GM23338 (cell line): Measurements from ENCODE around the gene PLPPR3. TPM values are rescaled to one million over a fixed set of nuclear protein-coding genes. Genes with fewer than 3 reads are reported as not detected.
A peak's percentile ranks its signal among the peaks of the same experiment; 100 is the strongest.

Experiments
- ATAC-seq: fragments of 200-7000 bp; cut with Tn5 transposase; 3 replicates; pipeline ENCODE4 v1.9.1; 2020
- DNase-seq: peaks from one replicate; pipeline ENCODE4 v3.0.0-alpha.2; 2015; ENCODE audit warnings: low spot score
- H2AFZ ChIP-seq: fragments of 200-600 bp; sonication (generic); 2 replicates; pipeline ENCODE4 v1.8.0; 2016; ENCODE audit warnings: antibody characterized with exemption, mild to moderate bottlenecking, moderate library complexity
- H3F3A ChIP-seq: fragments of 200-600 bp; sonication (generic); replicated peaks from 2 replicates; pipeline ENCODE4 v1.8.0; 2017; ENCODE audit warnings: antibody characterized with exemption, mixed run types, low read depth
- H3K27ac ChIP-seq: fragments of 200-600 bp; sonication (generic); 2 replicates; pipeline ENCODE4 v1.6.1; 2016; ENCODE audit warnings: low read depth
- H3K27me3 ChIP-seq: fragments of 200-600 bp; sonication (generic); 2 replicates; pipeline ENCODE4 v1.8.0; 2016; ENCODE audit warnings: mild to moderate bottlenecking, mixed run types, moderate library complexity; ENCODE audit not compliant: insufficient read depth
- H3K36me3 ChIP-seq: fragments of 200-600 bp; sonication (generic); 2 replicates; pipeline ENCODE4 v1.8.0; 2016; ENCODE audit warnings: mild to moderate bottlenecking; ENCODE audit not compliant: insufficient read depth
- H3K4me1 ChIP-seq: fragments of 200-600 bp; sonication (generic); 2 replicates; pipeline ENCODE4 v1.8.0; 2016; ENCODE audit warnings: mild to moderate bottlenecking, moderate library complexity; ENCODE audit not compliant: insufficient read depth
- H3K4me2 ChIP-seq: fragments of 200-600 bp; sonication (generic); 2 replicates; pipeline ENCODE4 v1.7.1; 2017; ENCODE audit warnings: mixed run types
- H3K4me3 ChIP-seq: fragments of 200-600 bp; sonication (generic); 2 replicates; pipeline ENCODE4 v1.6.1; 2016; ENCODE audit warnings: mixed run types
- H3K79me2 ChIP-seq: fragments of 200-600 bp; sonication (generic); replicated peaks from 2 replicates; pipeline ENCODE4 v1.8.0; 2017; ENCODE audit warnings: mild to moderate bottlenecking; ENCODE audit not compliant: insufficient read depth
- H3K9me2 ChIP-seq: fragments of 200-600 bp; sonication (generic); 2 replicates; pipeline ENCODE4 v1.8.0; 2017; ENCODE audit not compliant: insufficient read depth
- H4K20me1 ChIP-seq: fragments of 200-600 bp; sonication (generic); replicated peaks from 2 replicates; pipeline ENCODE4 v1.8.0; 2017; ENCODE audit warnings: mild to moderate bottlenecking; ENCODE audit not compliant: insufficient read depth
- H3K27ac Mint-ChIP-seq: 2 replicates; pipeline ENCODE4 v1.8.0; 2020; ENCODE audit warnings: inconsistent platforms, mild to moderate bottlenecking, moderate library complexity, mixed read lengths
- H3K27me3 Mint-ChIP-seq: 3 replicates; pipeline ENCODE4 v1.8.0; 2022; ENCODE audit warnings: low read depth, mild to moderate bottlenecking, moderate library complexity, mixed read lengths, inconsistent platforms; ENCODE audit not compliant: insufficient read depth, poor library complexity
- H3K36me3 Mint-ChIP-seq: 3 replicates; pipeline ENCODE4 v1.8.0; 2021; ENCODE audit warnings: low read depth, mild to moderate bottlenecking, inconsistent platforms, moderate library complexity, mixed read lengths
- H3K4me1 Mint-ChIP-seq: 3 replicates; pipeline ENCODE4 v1.8.0; 2020; ENCODE audit warnings: mild to moderate bottlenecking, inconsistent platforms, mixed read lengths
- H3K4me3 Mint-ChIP-seq: 3 replicates; pipeline ENCODE4 v1.8.0; 2021; ENCODE audit warnings: moderate library complexity, mild to moderate bottlenecking, inconsistent platforms, mixed read lengths
- H3K9me3 Mint-ChIP-seq: 3 replicates; pipeline ENCODE4 v1.8.0; 2020; ENCODE audit warnings: moderate library complexity, mild to moderate bottlenecking, inconsistent platforms, mixed read lengths
- CREB1 ChIP-seq: fragments of 250-450 bp; sonication (Bioruptor Pico); IDR thresholded peaks from 2 replicates; pipeline ENCODE4 v1.5.0; 2020; ENCODE audit warnings: low read depth, mild to moderate bottlenecking, moderate library complexity
- CTCF ChIP-seq, 2 experiments: fragments of 200-600 bp in 1 of 2; sonication (generic) in 1 of 2; conservative IDR thresholded peaks; 2 replicates each; pipeline versions ENCODE4 v1.5.1 to v1.6.1; 2016 to 2017; ENCODE audit warnings: antibody characterized with exemption in 2 of 2, low read depth in 2 of 2, mild to moderate bottlenecking in 2 of 2, moderate library complexity in 1 of 2
- EZH2 ChIP-seq: fragments of 200-600 bp; sonication (generic); IDR thresholded peaks from one replicate; pipeline ENCODE4 v1.8.0; 2017; ENCODE audit warnings: antibody characterized with exemption, mild to moderate bottlenecking, low read depth; ENCODE audit not compliant: unreplicated experiment
- NANOG ChIP-seq: IDR thresholded peaks from 2 replicates; pipeline ENCODE4 v1.6.1; 2016; ENCODE audit warnings: antibody characterized with exemption, borderline replicate concordance
- POLR2AphosphoS5 ChIP-seq: IDR thresholded peaks from 2 replicates; pipeline ENCODE4 v1.6.1; 2016; ENCODE audit warnings: antibody characterized with exemption, low read depth
- REST ChIP-seq: IDR thresholded peaks from one replicate; pipeline ENCODE4 v1.6.1; 2018; ENCODE audit warnings: antibody characterized with exemption; ENCODE audit not compliant: unreplicated experiment
- STAT1 ChIP-seq: IDR thresholded peaks from one replicate; pipeline ENCODE4 v1.6.1; 2016; ENCODE audit warnings: antibody characterized with exemption; ENCODE audit not compliant: unreplicated experiment
- ZNF331 ChIP-seq: fragments of 250-450 bp; sonication (Bioruptor Pico); IDR thresholded peaks from 2 replicates; pipeline ENCODE4 v1.5.0; 2020; ENCODE audit warnings: low read depth, mild to moderate bottlenecking, moderate library complexity
- microRNA counts: library from miRNA; unstranded; fragments of <30 nt; microRNA quantifications from one replicate; lab custom pipeline; 2017
- microRNA-seq: library from miRNA; unstranded; fragments of <30 nt; microRNA quantifications from one replicate; pipeline ENCODE4, GENCODE V29; 2017
- polyA plus RNA-seq: library from polyadenylated mRNA; unstranded; fragments of >200 nt; fragmentation: Nextera tagmentation; extraction: Ambion mirVana; gene quantifications from 2 replicates; pipeline ENCODE4 v1.2.1, GENCODE V29; 2016
- small RNA-seq: library from RNA; depleted of rRNA; stranded (forward); fragments of <200 nt; gene quantifications from one replicate; pipeline ENCODE3, GENCODE V24; 2014; ENCODE audit warnings: low replicate concordance
- total RNA-seq: library from RNA; depleted of rRNA; stranded (reverse); fragments of >200 nt; shearing (Covaris generic); gene quantifications from 2 replicates; pipeline ENCODE4 v1.2.3, GENCODE V29; 2014; rRNA removed

The PLPPR3 gene
- total and polyA plus RNA-seq, 2 experiments from 2014 or later: 14.8 to 81.1 TPM

DNA sequence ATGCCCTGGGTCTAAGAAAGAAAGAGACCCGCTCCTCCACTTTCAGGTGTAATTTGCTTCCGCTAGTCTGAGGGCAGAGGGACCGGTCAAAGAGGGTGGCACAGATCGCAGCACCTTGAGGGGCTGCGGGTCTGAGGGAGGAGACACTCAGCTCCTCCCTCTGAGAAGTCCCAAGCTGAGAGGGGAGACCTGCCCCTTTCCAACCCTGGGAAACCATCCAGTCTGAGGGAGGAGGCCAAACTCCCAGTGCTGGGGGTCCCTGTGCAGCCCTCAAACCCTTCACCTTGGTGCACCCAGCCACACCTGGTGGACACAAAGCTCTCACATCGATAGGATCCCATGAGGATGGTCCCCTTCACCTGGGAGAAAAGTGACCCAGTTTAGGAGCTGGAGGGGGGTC, 57.9 kb downstream of the PLPPR3 start:
- Mint-ChIP-seq H3K9me3 (peaks cover 13% of the 10 kb centered on the region), H3K27me3 (peaks cover 9% of the 10 kb centered on the region), H3K27ac (no peak overlapping the region), H3K36me3 (peaks cover 4% of the 10 kb centered on the region; the same call in 2 of the 3 replicates), H3K4me1 (no peaks in the 10 kb centered on the region), H3K4me3 (no peak overlapping the region)
- ATAC-seq: no peak
- Histone ChIP-seq H2AFZ (no peak overlapping the region), H3K79me2 (no peaks in the 10 kb centered on the region), H3K4me2 (no peak overlapping the region), H3K27me3 (no peaks in the 10 kb centered on the region), H3K9me2 (no peaks in the 10 kb centered on the region), H4K20me1 (no peaks in the 10 kb centered on the region), H3K27ac (no peak overlapping the region), H3F3A (no peaks in the 10 kb centered on the region), H3K4me3 (no peak overlapping the region), H3K36me3 (no peaks in the 10 kb centered on the region), H3K4me1 (no peaks in the 10 kb centered on the region)
- DNase-seq: no peak
- no peak for TF ChIP-seq NANOG
- no peak for TF ChIP-seq STAT1
- no peak for TF ChIP-seq EZH2
- no peak for TF ChIP-seq CTCF (conservative IDR thresholded peaks at IDR 0.05; ENCODE audit: low read depth in 2 of 2)

- no peak for DNase-seq
- peaks cover 20% of the 10 kb centered on the region for H3K9me3 Mint-ChIP-seq
- Histone ChIP-seq H2AFZ (no peak overlapping the region), H3F3A (no peaks in the 10 kb centered on the region), H3K27ac (no peak overlapping the region), H3K4me2 (no peak overlapping the region), H3K79me2 (no peaks in the 10 kb centered on the region), H3K36me3 (no peaks in the 10 kb centered on the region), H4K20me1 (no peaks in the 10 kb centered on the region), H3K4me3 (no peak overlapping the region), H3K27me3 (no peaks in the 10 kb centered on the region), H3K4me1 (no peaks in the 10 kb centered on the region), H3K9me2 (no peaks in the 10 kb centered on the region)
- TF ChIP-seq CTCF (conservative IDR thresholded peaks at IDR 0.05; ENCODE audit: low read depth in 2 of 2): no peak
- no peak for TF ChIP-seq CREB1 (CRISPR knock-in tag)
- TF ChIP-seq REST: no peak
- no peak for TF ChIP-seq STAT1
- TF ChIP-seq POLR2AphosphoS5: no peak
- no peak for TF ChIP-seq ZNF331 (CRISPR knock-in tag)
- TF ChIP-seq NANOG: no peak
- H3K27ac Mint-ChIP-seq: no peak overlapping the region
- peaks cover 11% of the 10 kb centered on the region for H3K27me3 Mint-ChIP-seq
- H3K36me3 Mint-ChIP-seq: peaks cover 4% of the 10 kb centered on the region; the same call in 2 of the 3 replicates
- no peak for ATAC-seq
- no peaks in the 10 kb centered on the region; the same call in 2 of the 3 replicates for H3K4me1 Mint-ChIP-seq
- no peak overlapping the region for H3K4me3 Mint-ChIP-seq
These were observed 58.6 kb downstream of the PLPPR3 start for GRCh38 chr19:763181-763580.

MicroRNAs within 50 kb of the gene (microRNA counts, 767-probe panel; counts per million panel counts)
- not detected for microRNA hsa-miR-3187-3p (lab: Ali Mortazavi, UCI)

Small RNA genes within 50 kb of the gene (microRNA-seq; reads per million reads assigned to microRNA genes)
- 8.6 reads per million, percentile 31 among the genes with 10 or more reads in this experiment for gene MIR3187
- gene MIR4745: 7.1 reads per million, percentile 26 among the genes with 10 or more reads in this experiment

Small RNA genes within 50 kb of the gene (small RNA-seq; reads per million reads assigned to genes)
- not detected for gene MIR3187

Other genes with a start within 250 kb of the PLPPR3 start
- 891 and 973 TPM in 2 replicates for gene BSG, start 249.4 kb downstream of the PLPPR3 start, total RNA-seq
- 957 and 960 TPM in 2 replicates for gene BSG, start 249.4 kb downstream of the PLPPR3 start, polyA plus RNA-seq
- 2.9 and 3.7 TPM in 2 replicates for gene HCN2, start 232.1 kb downstream of the PLPPR3 start, total RNA-seq
- 0.06 and 0.14 TPM in 2 replicates for gene HCN2, start 232.1 kb downstream of the PLPPR3 start, polyA plus RNA-seq
- 120 and 148 TPM in 2 replicates for gene POLRMT, start 188.4 kb downstream of the PLPPR3 start, total RNA-seq
- 98.0 and 125 TPM in 2 replicates for gene POLRMT, start 188.4 kb downstream of the PLPPR3 start, polyA plus RNA-seq
- gene FGF22, start 182.1 kb downstream of the PLPPR3 start, total RNA-seq: 0.31 and 2.8 TPM in 2 replicates
- 1.0 and 1.1 TPM in 2 replicates for gene FGF22, start 182.1 kb downstream of the PLPPR3 start, polyA plus RNA-seq
- gene RNF126, start 158.7 kb downstream of the PLPPR3 start, total RNA-seq: 80.5 and 112 TPM in 2 replicates
- gene RNF126, start 158.7 kb downstream of the PLPPR3 start, polyA plus RNA-seq: 91.7 and 95.7 TPM in 2 replicates
- gene FSTL3, start 145.6 kb downstream of the PLPPR3 start, total RNA-seq: 10.1 and 12.5 TPM in 2 replicates
- 2.9 and 3.1 TPM in 2 replicates for gene FSTL3, start 145.6 kb downstream of the PLPPR3 start, polyA plus RNA-seq
- not detected in 2 replicates for gene PRSS57, start 126.5 kb downstream of the PLPPR3 start, total RNA-seq
- 0.21 and 0.34 TPM in 2 replicates for gene PRSS57, start 126.5 kb downstream of the PLPPR3 start, polyA plus RNA-seq
- gene PALM, start 113.0 kb downstream of the PLPPR3 start, total RNA-seq: 21.7 and 26.1 TPM in 2 replicates
- 3.8 and 4.8 TPM in 2 replicates for gene PALM, start 113.0 kb downstream of the PLPPR3 start, polyA plus RNA-seq
- gene MISP, start 70.8 kb downstream of the PLPPR3 start, total RNA-seq: 0.23 and 0.28 TPM in 2 replicates
- 0.27 and 0.40 TPM in 2 replicates for gene MISP, start 70.8 kb downstream of the PLPPR3 start, polyA plus RNA-seq
- gene PTBP1, start 24.5 kb downstream of the PLPPR3 start, total RNA-seq: 539 and 552 TPM in 2 replicates
- gene PTBP1, start 24.5 kb downstream of the PLPPR3 start, polyA plus RNA-seq: 632 and 705 TPM in 2 replicates
- 0.50 and 1.4 TPM in 2 replicates for gene AZU1, start 5.9 kb upstream of the PLPPR3 start, total RNA-seq
- gene AZU1, start 5.9 kb upstream of the PLPPR3 start, polyA plus RNA-seq: 0.30 and 0.78 TPM in 2 replicates
- gene PRTN3, start 19.0 kb upstream of the PLPPR3 start, total RNA-seq: 0.21 and 2.4 TPM in 2 replicates
- gene PRTN3, start 19.0 kb upstream of the PLPPR3 start, polyA plus RNA-seq: 0.68 and 0.87 TPM in 2 replicates
- gene ELANE, start 30.3 kb upstream of the PLPPR3 start, total RNA-seq: not detected in 2 replicates
- not detected in 2 replicates for gene ELANE, start 30.3 kb upstream of the PLPPR3 start, polyA plus RNA-seq
- gene CFD, start 37.7 kb upstream of the PLPPR3 start, total RNA-seq: 0.90 and 3.5 TPM in 2 replicates
- gene CFD, start 37.7 kb upstream of the PLPPR3 start, polyA plus RNA-seq: 3.4 and 4.7 TPM in 2 replicates
- gene MED16, start 71.2 kb upstream of the PLPPR3 start, total RNA-seq: 62.3 and 73.6 TPM in 2 replicates
- gene MED16, start 71.2 kb upstream of the PLPPR3 start, polyA plus RNA-seq: 52.7 and 58.7 TPM in 2 replicates
- gene RNU6-9, start 71.5 kb upstream of the PLPPR3 start, total RNA-seq: not detected in 2 replicates
- gene RNU6-9, start 71.5 kb upstream of the PLPPR3 start, polyA plus RNA-seq: not detected in 2 replicates
- gene R3HDM4, start 91.3 kb upstream of the PLPPR3 start, total RNA-seq: 87.1 and 87.8 TPM in 2 replicates
- gene R3HDM4, start 91.3 kb upstream of the PLPPR3 start, polyA plus RNA-seq: 76.5 and 87.4 TPM in 2 replicates
- 2.4 and 4.0 TPM in 2 replicates for gene KISS1R, start 95.4 kb upstream of the PLPPR3 start, total RNA-seq
- 0.78 and 1.0 TPM in 2 replicates for gene KISS1R, start 95.4 kb upstream of the PLPPR3 start, polyA plus RNA-seq
- 48.8 and 51.6 TPM in 2 replicates for gene ARID3A, start 104.1 kb upstream of the PLPPR3 start, total RNA-seq
- gene ARID3A, start 104.1 kb upstream of the PLPPR3 start, polyA plus RNA-seq: 33.6 and 36.6 TPM in 2 replicates
- 112 and 157 TPM in 2 replicates for gene WDR18, start 162.4 kb upstream of the PLPPR3 start, total RNA-seq
- 155 and 156 TPM in 2 replicates for gene WDR18, start 162.4 kb upstream of the PLPPR3 start, polyA plus RNA-seq
- 0.23 and 2.8 TPM in 2 replicates for gene GRIN3B, start 178.5 kb upstream of the PLPPR3 start, total RNA-seq
- 0.11 and 0.28 TPM in 2 replicates for gene GRIN3B, start 178.5 kb upstream of the PLPPR3 start, polyA plus RNA-seq
- 144 and 196 TPM in 2 replicates for gene TMEM259, start 199.2 kb upstream of the PLPPR3 start, total RNA-seq
- gene TMEM259, start 199.2 kb upstream of the PLPPR3 start, polyA plus RNA-seq: 82.8 and 84.5 TPM in 2 replicates
- not detected in 2 replicates for gene RNU6-2, start 199.6 kb upstream of the PLPPR3 start, total RNA-seq
- gene RNU6-2, start 199.6 kb upstream of the PLPPR3 start, polyA plus RNA-seq: not detected in 2 replicates
- gene CNN2, start 204.7 kb upstream of the PLPPR3 start, total RNA-seq: 392 and 426 TPM in 2 replicates
- gene CNN2, start 204.7 kb upstream of the PLPPR3 start, polyA plus RNA-seq: 314 and 330 TPM in 2 replicates
- gene ABCA7, start 218.2 kb upstream of the PLPPR3 start, total RNA-seq: 18.1 and 22.2 TPM in 2 replicates
- 27.4 and 30.3 TPM in 2 replicates for gene ABCA7, start 218.2 kb upstream of the PLPPR3 start, polyA plus RNA-seq
- 56.0 and 71.8 TPM in 2 replicates for gene ARHGAP45, start 245.2 kb upstream of the PLPPR3 start, total RNA-seq
- gene ARHGAP45, start 245.2 kb upstream of the PLPPR3 start, polyA plus RNA-seq: 24.7 and 28.3 TPM in 2 replicates